SIG-M5 (cell line): ENCODE measurements around the gene OTC.

ENCODE experiments used
- DNase-seq: peaks from one replicate; lab custom pipeline; 2025; lab: John Stamatoyannopoulos, UW

Gene OTC

GRCh38 chrX:38352362-38352761, at the start of gene OTC:
Gene OTC (plus strand): TSS chrX:38352604. CDS start chrX:38352697, 93 bp downstream.
- DNase-seq = no peak

GRCh38 chrX:38304010-38304409, 48.4 kb upstream of the OTC start:
- DNase-seq = no peak

GRCh38 chrX:38305971-38306370, 46.4 kb upstream of the OTC start:
- no peak for DNase-seq

GRCh38 chrX:38311743-38312142, 40.7 kb upstream of the OTC start:
- no peak for DNase-seq

- DNase-seq = no peak
These were observed 40.0 kb upstream of the OTC start for GRCh38 chrX:38312436-38312835.

GRCh38 chrX:38313190-38313589, 39.2 kb upstream of the OTC start:
- no peak for DNase-seq

GRCh38 chrX:38315186-38315585, 37.2 kb upstream of the OTC start:
- no peak for DNase-seq

GRCh38 chrX:38318196-38318595, 34.2 kb upstream of the OTC start:
- DNase-seq = no peak

GRCh38 chrX:38318606-38319005, 33.8 kb upstream of the OTC start:
- DNase-seq = no peak

- DNase-seq = no peak
These were observed 31.6 kb upstream of the OTC start for GRCh38 chrX:38320819-38321218.

- DNase-seq = no peak
These were observed 26.3 kb upstream of the OTC start for GRCh38 chrX:38326086-38326485.

GRCh38 chrX:38327007-38327774, 25.2 kb upstream of the OTC start, which contains the start of gene RPGR:
Gene RPGR (minus strand): TSS chrX:38327509. CDS start chrX:38327367, 142 bp downstream.
- peak; percentile 71 for DNase-seq

- DNase-seq = no peak
These were observed 24.7 kb upstream of the OTC start for GRCh38 chrX:38327775-38328081.

GRCh38 chrX:38332505-38332904, 19.9 kb upstream of the OTC start:
- DNase-seq = no peak

GRCh38 chrX:38335382-38335781, 17.0 kb upstream of the OTC start:
- no peak for DNase-seq

- no peak for DNase-seq
These were observed 15.7 kb upstream of the OTC start for GRCh38 chrX:38336538-38337240.

- DNase-seq = no peak
These were observed 11.0 kb upstream of the OTC start for GRCh38 chrX:38341442-38341841.

GRCh38 chrX:38342853-38343778, 9.3 kb upstream of the OTC start:
- DNase-seq = no peak

- DNase-seq = no peak
These were observed 6.3 kb upstream of the OTC start for GRCh38 chrX:38346150-38346549.

- peak; percentile 65 for DNase-seq
These were observed 5.3 kb upstream of the OTC start for GRCh38 chrX:38347136-38347535.

GRCh38 chrX:38351346-38351745, 1.1 kb upstream of the OTC start:
- DNase-seq = no peak

GRCh38 chrX:38356401-38356800, 4.0 kb downstream of the OTC start:
- no peak for DNase-seq
